Ishikawa (cell line): ENCODE measurements around the gene TSR1.

Source experiments
- CEBPB ChIP-seq: IDR thresholded peaks from 2 replicates; pipeline ENCODE4 v1.6.1; 2012
- CREB1 ChIP-seq: IDR thresholded peaks from 2 replicates; pipeline ENCODE4 v1.6.1; 2012; ENCODE audit warnings: low read depth
- EGR1 ChIP-seq: IDR thresholded peaks from 2 replicates; pipeline ENCODE4 v1.6.1; 2012
- EP300 ChIP-seq: IDR thresholded peaks from 2 replicates; pipeline ENCODE4 v1.6.1; 2012; ENCODE audit warnings: borderline replicate concordance
- FOXM1 ChIP-seq: IDR thresholded peaks from 2 replicates; pipeline ENCODE4 v1.6.1; 2012; ENCODE audit warnings: low read depth, borderline replicate concordance
- NFIC ChIP-seq: IDR thresholded peaks from 2 replicates; pipeline ENCODE4 v1.6.1; 2012
- RAD21 ChIP-seq: IDR thresholded peaks from 2 replicates; pipeline ENCODE4 v1.6.1; 2012; ENCODE audit warnings: low read depth
- TAF1 ChIP-seq: IDR thresholded peaks from 2 replicates; pipeline ENCODE4 v1.6.1; 2012; ENCODE audit warnings: low read depth, mild to moderate bottlenecking
- TCF12 ChIP-seq: IDR thresholded peaks from 2 replicates; pipeline ENCODE4 v1.6.1; 2012; ENCODE audit warnings: low read depth
- TEAD4 ChIP-seq: IDR thresholded peaks from 2 replicates; pipeline ENCODE4 v1.6.1; 2012
- YY1 ChIP-seq: IDR thresholded peaks from 2 replicates; pipeline ENCODE4 v1.6.1; 2012; ENCODE audit warnings: low read depth
- ZBTB7A ChIP-seq: IDR thresholded peaks from 2 replicates; pipeline ENCODE4 v1.6.1; 2012; ENCODE audit warnings: low read depth
- TF ChIP-seq, protein P1 (sequence below): IDR thresholded peaks from 2 replicates; pipeline ENCODE4 v1.6.1; 2012
- TF ChIP-seq, protein P2 (sequence below): IDR thresholded peaks from 2 replicates; pipeline ENCODE4 v1.6.1; 2012
- TF ChIP-seq, protein P3 (sequence below): IDR thresholded peaks from 2 replicates; pipeline ENCODE4 v1.6.1; 2012; ENCODE audit warnings: low read depth, mild to moderate bottlenecking

TSR1 gene

DNA sequence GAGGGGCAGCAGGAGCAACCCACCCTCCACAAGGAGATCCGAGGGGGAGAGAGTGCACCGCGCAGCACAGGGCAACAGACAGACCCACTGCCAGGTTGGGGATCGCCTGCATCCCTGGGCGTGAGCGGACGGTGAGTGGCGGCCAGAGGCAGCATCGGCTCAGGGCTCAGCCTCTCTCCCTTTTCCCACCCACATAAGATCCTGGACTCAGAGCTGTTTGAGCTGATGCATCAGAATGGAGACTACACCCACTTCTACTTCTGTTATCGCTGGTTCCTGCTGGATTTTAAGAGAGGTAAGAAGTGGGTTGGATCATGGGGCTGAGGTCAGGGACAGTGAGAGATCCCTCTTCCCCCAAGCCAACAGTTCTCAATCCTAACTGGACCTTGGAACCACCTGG lies 41.4 kb upstream of the TSR1 start:
- TF ChIP-seq CEBPB, result no peak
- no peak for TF ChIP-seq CREB1
- TF ChIP-seq EP300, result no peak
- TF ChIP-seq RAD21, result no peak
- TF ChIP-seq, protein P1, sequence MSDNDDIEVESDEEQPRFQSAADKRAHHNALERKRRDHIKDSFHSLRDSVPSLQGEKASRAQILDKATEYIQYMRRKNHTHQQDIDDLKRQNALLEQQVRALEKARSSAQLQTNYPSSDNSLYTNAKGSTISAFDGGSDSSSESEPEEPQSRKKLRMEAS, result no peak
- TF ChIP-seq ZBTB7A, result no peak
- TF ChIP-seq, protein P2, sequence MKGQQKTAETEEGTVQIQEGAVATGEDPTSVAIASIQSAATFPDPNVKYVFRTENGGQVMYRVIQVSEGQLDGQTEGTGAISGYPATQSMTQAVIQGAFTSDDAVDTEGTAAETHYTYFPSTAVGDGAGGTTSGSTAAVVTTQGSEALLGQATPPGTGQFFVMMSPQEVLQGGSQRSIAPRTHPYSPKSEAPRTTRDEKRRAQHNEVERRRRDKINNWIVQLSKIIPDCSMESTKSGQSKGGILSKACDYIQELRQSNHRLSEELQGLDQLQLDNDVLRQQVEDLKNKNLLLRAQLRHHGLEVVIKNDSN, result no peak

DNA sequence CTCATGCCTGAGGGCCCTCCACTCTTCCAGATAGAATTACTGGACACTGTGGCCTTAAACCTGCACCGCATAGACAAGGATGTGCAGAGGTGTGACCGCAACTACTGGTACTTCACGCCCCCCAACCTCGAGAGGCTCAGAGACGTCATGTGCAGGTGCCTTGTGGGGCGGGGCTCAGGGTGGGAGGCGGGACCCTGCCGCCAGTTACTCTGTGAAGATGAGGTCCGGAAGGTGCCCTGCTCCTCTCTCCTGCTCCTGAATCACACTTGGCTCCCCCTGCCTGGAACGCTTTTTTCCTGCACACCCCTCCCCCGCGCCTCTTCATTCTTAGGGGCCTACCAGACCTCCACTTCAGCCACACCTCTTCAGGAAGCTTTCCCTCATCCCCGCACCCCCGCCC lies 39.9 kb upstream of the TSR1 start:
- TF ChIP-seq, protein P2, result no peak
- no peak for TF ChIP-seq RAD21
- TF ChIP-seq YY1, result no peak
- no peak for TF ChIP-seq FOXM1
- no peak for TF ChIP-seq ZBTB7A
- no peak for TF ChIP-seq TCF12
- no peak for TF ChIP-seq EP300
- no peak for TF ChIP-seq NFIC
- no peak for TF ChIP-seq TEAD4
- TF ChIP-seq, protein P1, result no peak
- TF ChIP-seq EGR1, result no peak
- TF ChIP-seq, protein P3, sequence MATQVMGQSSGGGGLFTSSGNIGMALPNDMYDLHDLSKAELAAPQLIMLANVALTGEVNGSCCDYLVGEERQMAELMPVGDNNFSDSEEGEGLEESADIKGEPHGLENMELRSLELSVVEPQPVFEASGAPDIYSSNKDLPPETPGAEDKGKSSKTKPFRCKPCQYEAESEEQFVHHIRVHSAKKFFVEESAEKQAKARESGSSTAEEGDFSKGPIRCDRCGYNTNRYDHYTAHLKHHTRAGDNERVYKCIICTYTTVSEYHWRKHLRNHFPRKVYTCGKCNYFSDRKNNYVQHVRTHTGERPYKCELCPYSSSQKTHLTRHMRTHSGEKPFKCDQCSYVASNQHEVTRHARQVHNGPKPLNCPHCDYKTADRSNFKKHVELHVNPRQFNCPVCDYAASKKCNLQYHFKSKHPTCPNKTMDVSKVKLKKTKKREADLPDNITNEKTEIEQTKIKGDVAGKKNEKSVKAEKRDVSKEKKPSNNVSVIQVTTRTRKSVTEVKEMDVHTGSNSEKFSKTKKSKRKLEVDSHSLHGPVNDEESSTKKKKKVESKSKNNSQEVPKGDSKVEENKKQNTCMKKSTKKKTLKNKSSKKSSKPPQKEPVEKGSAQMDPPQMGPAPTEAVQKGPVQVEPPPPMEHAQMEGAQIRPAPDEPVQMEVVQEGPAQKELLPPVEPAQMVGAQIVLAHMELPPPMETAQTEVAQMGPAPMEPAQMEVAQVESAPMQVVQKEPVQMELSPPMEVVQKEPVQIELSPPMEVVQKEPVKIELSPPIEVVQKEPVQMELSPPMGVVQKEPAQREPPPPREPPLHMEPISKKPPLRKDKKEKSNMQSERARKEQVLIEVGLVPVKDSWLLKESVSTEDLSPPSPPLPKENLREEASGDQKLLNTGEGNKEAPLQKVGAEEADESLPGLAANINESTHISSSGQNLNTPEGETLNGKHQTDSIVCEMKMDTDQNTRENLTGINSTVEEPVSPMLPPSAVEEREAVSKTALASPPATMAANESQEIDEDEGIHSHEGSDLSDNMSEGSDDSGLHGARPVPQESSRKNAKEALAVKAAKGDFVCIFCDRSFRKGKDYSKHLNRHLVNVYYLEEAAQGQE, result no peak
- no peak for TF ChIP-seq CREB1
- no peak for TF ChIP-seq TAF1
- no peak for TF ChIP-seq CEBPB

DNA sequence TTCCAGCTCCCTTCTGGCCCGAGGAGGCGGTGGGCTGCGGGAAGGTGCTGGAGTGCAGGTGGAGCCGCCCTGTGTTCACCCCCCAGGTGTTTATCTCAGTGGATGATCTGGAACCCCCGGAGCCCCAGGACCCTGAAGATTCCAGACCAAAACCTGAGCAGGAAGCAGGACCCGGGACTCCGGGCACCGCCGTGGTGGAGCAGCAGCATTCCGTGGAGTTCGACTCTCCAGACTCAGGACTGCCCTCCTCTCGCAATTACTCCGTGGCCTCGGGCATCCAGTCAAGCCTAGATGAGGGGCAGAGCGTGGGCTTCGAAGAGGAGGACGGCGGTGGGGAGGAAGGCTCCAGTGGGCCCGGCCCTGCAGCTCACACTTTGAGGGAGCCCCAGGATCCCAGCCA lies 39.1 kb upstream of the TSR1 start:
- TF ChIP-seq CEBPB (no peak), FOXM1 (no peak), EGR1 (no peak), TCF12 (no peak), EP300 (no peak), TAF1 (no peak), ZBTB7A (no peak), NFIC (no peak), RAD21 (no peak), TEAD4 (no peak), CREB1 (no peak), YY1 (no peak)
- TF ChIP-seq, protein P3, result no peak
- TF ChIP-seq, protein P2, result no peak
- TF ChIP-seq, protein P1, result no peak

DNA sequence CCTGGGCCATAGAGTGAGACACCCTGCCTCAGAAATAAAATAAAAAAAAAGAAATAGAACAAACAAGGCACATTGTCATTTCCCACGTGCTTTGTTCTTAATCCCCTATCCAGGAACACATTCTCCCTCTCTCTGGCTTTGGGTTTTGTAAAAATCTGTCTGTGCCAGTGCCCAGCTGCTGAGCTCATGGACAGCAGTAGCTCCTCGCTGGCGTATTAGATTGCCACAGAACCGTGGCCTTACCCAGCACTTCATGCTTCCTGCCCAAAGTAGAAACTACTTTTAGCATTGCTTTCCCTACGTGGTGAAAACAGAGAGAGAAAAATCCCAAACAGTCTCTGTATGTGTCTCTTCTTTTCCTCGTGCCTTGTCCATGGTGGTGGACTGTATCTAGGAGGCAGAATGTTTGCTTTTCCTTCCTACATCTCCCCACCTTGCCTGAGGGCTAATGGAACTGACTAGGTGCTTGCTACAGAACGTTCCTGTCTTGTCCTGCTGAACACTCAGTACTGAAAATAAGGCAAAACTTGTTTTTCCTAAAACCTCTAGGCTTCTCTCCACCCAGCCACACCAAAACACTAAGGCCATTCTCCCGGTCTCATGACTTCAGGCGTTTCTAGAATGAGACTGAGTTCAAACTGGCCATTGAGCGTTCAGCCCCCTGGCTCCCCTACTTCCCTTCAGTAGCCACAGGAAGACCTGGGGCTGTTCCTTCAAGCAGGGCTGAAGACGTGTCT lies 38.5 kb upstream of the TSR1 start:
- TF ChIP-seq, protein P3, result no peak
- TF ChIP-seq CREB1, result no peak
- TF ChIP-seq TAF1, result no peak
- no peak for TF ChIP-seq ZBTB7A
- TF ChIP-seq EGR1, result no peak
- no peak for TF ChIP-seq FOXM1
- no peak for TF ChIP-seq RAD21
- no peak for TF ChIP-seq TCF12
